Cerebellar nuclear complex (tissue), 1 donor: ENCODE data around the gene CDC42.
"Not testable (repeated sequence)": the region's sequence is repeated elsewhere in the genome, so short reads cannot be mapped to it uniquely, and the experiment has no call there.

Experiments
- DNase-seq, 2 experiments: peaks; one replicate each; lab custom pipeline; 2025; lab: John Stamatoyannopoulos, UW

Gene CDC42

DNA sequence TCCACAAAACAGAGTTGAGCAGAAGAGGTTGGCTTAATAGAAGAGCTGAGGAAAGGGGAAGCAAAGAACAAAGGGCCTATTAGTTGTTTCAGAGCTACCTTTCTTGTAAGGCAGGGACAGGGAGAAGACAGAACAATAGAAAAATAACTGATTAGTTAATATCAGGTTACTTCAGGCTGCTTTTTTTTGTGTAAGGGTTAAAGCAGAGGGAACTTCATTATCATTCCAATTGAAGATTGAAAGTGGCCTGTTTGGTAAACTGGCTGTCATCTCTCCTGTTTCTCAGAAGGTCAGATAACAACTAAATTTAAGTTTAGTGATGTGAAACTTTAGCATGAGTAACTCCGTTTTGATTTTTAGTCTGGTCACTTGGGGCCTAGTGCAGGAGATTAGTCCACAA lies 22.3 kb downstream of the CDC42 start:
- DNase-seq: no peak

DNA sequence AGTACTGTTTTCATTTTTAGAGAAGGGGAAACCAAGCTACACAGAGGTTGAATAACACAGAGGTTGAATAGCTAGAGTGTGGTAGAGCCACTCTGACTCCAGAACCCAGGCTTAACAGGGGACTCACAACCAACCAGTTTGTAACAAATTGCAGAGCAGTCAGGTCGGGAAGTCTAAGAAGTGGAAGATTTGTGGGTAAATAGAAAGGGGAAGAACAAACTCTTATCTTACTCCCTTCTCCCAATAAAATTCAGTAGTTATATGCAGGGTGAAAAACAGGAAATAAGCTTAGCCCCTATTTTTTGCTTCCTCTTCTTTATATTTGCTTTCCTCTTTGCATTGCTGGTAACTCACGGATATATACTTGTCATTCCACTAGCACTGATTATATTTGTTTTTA lies 23.2 kb downstream of the CDC42 start:
- no peak for DNase-seq

DNA sequence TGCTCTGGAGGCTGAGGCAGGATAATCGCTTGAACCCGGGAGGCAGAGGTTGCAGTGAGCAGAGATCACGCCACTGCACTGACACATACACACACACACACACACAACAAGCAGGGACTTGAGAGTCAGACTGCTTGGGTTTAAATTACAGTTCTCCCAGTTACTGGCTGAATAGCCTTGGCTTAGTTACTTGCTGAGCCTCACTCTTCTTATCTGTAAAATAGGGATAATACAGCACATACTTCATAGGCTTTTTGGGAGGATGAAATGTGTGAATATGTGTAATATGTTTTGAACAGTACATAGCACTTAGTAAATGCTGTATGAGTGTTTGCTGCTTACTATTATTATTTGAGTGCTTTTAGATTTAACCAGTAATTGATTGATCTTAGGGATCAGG lies 23.8 kb downstream of the CDC42 start:
- no peak for DNase-seq

DNA sequence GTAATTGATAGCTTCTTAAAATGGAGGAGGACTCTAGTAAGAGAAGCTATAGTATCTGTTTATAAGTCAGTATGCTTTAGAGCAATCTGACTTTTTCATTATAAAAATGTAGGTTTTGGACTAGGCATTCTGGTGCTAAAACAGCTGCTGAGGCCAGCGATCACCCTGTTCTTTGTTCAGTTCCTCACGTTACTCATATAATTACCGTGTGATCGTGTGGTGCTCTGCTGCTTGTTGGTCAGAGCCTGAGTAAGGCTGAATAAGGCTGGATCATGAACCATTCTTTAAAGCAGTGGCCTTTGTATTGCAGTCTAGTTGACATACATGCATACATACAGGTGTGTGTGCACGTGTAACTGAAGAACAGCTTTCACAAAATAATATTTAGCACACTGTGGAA lies 25.2 kb downstream of the CDC42 start:
- DNase-seq: no peak

DNA sequence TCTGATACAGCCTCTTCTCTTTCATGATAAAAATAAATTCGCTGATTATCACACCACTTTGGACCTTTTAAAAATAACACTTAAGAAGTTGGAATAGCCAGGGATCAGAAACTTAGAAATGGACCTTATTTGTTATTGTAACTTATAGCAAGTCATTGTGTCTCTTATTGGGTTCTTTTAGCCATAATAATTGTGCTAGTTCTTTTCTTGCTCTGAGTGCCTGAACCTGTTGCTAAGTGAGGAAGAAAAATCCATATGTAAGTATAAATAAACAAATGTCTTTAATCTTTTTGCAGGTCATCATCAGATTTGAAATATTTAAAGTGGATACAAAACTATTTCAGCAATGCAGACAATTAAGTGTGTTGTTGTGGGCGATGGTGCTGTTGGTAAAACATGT lies 25.6 kb downstream of the CDC42 start:
- no peak for DNase-seq

DNA sequence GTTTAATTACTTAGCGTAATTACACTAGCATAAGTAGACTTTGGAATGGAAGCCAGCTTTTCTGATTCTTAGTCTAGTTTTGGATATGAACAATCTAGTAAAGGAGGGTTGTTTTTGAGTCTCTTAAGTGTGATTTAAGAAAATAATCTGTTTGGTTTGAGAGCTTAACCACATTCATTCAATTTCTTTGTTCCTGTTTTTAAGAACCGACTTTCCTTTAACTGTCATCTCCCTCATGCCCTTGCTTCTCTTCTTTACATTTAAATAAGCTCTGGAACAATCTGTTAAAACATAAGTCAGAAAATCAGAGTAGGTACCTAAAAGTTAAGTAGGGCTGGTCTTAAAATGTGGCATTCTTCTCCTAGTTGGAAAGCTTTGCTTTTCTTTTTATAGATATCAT lies 27.7 kb downstream of the CDC42 start:
- no peak for DNase-seq

DNA sequence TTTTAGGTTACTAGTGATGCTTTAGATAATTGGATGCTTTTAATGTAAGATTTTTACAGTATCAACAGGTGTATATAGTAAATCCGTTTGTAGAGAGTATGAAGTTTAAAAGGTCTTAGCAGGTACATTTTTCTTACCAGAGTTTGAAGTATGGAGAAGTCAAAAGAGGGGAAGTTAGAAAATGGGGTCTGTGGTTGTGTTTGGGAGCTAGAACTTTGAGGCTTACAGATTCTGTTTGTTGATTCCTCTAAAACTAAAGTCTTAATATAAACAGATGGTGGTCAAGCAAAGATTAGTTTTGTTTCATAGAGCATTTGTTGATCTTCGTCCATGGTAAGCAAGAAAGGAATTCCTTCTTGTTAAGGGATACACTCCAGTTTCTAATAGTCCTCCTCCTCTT lies 35.8 kb downstream of the CDC42 start:
- DNase-seq: no peak

DNA sequence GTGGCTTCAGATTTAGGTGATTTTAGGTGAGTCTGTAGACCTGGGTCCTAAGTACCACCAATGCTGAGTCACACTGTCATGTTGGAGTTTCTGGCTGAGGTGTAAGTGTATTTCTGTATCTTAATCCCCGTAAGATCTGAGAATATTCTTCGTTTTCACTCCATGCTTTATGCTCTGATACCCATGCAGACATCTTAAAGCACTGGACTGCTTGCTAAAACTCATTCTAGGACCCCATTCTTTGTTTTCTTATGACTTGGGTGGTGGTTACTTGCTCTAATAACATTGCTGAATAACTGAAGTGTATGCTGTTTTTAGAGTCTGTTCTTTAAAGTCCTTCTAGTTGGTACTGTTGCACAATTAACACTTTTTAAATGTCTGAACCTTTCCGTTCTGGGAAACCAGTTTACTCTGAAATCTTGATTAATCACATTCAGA lies 36.6 kb downstream of the CDC42 start:
- DNase-seq: no peak

DNA sequence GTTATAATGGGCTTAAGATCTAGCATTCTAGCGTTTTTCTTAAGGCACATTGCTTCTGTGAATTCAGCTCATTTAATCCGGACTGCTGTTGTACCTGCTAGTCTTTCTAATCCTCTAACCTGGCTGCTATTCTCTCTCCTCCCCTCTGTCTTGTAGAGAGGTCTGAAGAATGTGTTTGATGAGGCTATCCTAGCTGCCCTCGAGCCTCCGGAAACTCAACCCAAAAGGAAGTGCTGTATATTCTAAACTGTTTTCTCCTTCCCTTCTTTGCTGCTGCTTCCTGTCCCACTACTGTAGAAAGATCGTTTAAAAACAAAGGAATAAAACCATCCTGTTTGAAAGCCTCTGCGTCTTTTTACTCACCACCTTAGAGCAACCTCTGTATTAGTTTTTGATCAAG lies 37.3 kb downstream of the CDC42 start:
- DNase-seq: no peak

DNA sequence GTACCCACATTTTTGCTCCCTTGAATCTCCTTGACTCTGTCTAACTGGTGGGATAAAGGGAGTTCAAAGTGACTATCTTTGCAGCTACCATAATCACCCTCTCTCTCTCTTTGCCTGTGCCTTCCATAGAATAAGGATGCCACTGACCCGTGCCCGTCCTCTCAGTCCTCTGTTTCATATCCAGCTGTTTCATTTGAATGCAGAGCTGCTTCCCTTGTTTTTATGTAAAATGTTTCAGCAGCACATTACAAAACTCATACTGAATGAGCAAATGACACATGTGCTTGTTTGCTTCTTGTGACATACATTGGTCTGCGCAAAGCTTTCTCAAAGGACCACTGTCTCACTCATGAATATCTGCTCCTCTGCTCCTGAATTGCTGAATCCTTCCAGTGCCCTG lies 38.4 kb downstream of the CDC42 start:
- no peak for DNase-seq

DNA sequence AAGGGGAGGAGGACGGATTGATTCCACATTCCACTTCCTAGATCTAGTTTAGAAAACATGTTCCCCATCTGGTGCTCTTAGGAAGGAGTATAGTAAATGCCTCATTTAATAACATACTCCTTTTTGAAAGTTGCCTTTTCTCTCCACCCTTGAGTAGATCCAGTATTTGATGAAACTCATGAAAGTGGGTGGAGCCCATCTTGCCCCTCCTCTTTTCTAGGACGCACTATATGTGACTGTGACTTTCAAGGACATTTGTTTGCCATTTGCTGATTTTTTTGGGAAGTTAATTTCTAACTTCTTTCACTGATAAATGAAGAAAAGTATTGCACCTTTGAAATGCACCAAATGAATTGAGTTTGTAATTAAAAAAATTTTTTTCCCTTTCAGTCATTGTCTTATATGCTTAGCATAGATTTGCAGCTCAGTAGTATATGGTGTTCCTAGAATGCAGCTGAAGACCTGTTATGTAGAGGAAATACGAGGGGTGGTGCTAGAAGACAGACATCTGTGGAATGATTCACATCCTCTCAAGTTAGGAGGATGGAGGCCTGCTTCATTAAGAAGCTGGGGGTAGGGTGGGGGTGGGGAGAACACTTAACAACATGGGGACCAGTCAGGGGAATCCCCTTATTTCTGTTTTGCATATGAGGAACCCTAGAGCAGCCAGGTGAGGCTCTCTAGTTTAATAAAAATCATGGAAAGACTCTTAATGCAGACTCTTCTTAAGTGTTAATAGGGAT lies 39.7 kb downstream of the CDC42 start:
- DNase-seq: not testable (repeated sequence)

DNA sequence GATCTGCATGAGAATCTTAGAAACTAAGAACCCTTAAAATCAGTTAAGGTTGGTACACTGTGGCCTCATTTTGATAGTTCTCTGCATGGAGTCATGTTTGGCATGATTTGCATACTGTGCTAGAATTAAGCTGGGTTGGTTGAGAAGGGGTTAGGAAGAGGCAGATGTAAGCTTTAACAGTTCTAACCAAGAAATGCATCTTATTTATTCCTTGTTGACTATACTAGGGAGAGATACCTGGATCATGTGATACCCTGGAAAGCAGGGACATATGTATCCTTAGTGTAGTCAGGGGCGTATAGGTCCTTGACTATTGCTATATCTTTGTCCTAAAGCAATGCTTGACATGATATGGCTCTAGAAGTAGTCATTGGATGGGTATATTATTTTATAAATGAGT lies 41.0 kb downstream of the CDC42 start:
- no peak for DNase-seq

DNA sequence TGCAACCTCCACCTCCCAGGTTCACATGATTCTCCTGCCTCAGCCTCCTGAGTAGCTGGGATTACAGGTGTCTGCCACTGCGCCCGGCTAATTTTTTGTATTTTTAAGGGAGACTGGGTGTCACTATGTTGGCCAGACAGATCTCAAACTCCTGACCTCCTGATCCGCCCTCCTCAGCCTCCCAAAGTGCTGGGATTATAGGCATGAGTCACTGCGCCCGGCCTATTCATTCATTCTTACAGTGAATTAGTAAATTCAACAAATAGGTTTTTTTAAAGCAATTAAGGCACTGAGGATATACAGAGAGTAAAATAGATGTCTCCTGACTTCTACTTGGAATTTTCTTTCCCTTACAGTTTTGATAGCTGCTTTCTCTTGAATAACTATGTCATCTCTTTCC lies 43.5 kb downstream of the CDC42 start:
- DNase-seq: no peak

DNA sequence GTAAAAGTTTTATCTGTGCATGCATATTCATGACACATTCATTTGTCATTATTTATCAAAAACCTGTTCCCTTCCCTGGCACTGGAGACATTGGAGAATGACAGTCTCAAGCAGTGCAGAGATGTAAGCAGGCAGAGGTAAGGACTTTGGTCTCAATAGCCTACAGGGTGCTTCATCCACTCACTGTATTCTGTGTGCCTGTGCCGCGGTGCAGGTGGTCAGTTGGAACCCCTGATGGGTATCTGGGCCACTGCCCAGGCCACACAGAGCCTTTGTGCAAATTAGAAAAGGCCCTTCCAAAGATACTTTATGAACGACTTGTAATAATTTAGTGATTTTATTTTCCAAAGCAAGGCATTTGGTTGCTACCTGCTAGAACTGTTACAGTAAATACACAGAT lies 44.0 kb downstream of the CDC42 start:
- DNase-seq: no peak

DNA sequence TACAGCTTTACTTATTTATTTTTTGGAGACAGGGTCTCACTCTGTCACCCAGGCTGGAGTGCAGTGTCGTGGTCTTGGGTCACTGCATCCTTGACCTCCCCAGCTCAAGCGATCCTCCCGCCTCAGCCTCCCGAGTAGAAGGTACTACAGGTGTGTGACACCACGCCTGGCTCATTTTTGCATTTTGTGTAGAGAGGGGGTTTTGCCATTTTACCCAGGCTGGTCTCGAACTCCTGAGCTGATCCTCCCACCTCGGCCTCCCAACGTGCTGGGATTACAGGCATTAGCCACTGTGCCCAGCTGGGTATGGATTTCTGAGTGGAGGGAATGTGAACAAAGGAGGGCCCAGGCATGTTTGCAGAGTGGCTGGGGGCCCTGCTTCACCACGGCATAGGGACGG lies 46.2 kb downstream of the CDC42 start:
- no peak for DNase-seq

DNA sequence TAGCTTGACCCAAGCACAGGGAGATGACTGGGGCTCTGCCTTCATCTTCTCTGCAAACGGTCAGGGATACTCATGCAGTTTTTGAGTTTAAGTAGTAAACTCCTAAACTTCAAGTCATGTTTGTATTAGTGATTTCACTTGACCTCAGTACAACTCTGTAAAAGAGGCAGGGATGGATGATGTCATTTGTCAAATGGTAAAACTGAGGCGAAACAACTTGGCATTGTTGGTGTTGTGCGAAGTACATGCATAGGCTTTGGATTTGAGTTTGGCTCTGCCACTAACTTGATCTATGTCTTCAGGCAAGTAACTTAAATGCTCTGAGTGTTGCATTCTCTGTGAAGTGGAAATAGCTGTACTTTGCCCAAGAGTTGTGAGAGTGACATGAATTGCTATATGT lies 47.7 kb downstream of the CDC42 start:
- no peak for DNase-seq

DNA sequence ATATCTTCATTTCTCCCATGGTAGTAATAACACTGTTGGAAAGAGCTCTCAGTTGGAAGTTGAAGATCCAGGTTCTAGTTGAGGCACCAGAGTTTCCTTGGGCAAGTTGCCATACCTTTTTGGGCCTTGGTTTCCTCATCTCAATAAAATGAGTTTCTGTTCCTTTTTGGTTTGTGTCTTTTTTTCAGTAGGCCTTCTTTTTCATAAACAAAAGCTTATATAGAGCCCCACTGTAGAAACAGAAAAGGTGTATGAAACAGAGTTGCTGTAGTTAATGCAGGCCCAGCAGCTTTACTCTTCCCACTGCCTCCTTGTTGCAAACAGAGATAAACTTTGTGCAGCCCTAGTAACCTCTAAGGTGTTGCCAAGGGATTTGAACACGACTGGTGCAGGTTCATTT lies 48.7 kb downstream of the CDC42 start:
- no peak for DNase-seq

DNA sequence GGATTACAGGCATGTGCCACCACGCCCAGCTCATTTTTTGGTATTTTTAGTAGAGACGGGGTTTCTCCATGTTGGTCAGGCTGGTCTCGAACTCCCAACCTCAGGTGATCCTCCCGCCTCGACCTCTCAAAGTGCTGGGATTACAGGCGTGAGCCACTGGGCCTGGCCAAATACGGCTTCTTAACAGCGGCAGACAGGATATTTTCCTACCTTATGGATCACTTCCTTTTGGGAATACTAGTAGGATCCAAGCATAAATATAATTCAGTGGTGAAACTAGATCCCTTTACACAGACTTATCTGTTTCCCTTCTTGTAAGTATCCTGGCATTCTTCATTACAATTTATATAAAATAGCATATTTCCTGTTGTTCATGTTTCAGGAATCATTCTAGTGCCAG lies 49.5 kb downstream of the CDC42 start:
- no peak for DNase-seq

DNA sequence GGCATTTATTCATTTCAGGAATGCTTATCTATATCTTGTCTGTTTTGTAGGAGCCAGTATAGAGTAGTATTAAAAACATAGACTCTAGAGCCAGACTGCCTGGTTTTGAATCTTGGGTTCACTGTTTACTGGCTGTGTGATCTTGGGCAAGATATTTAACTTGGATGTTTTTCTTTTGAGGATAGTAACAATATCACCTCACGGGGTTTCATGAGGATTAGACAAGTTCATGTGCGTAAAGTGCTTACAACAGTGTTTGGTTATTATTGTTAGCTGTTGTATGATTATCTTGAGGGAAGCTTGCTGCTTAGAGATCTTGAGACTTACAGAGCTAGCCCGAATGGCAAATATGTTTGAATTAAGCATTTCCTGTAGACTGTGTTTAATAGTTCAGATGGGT lies 50.2 kb downstream of the CDC42 start:
- no peak for DNase-seq

DNA sequence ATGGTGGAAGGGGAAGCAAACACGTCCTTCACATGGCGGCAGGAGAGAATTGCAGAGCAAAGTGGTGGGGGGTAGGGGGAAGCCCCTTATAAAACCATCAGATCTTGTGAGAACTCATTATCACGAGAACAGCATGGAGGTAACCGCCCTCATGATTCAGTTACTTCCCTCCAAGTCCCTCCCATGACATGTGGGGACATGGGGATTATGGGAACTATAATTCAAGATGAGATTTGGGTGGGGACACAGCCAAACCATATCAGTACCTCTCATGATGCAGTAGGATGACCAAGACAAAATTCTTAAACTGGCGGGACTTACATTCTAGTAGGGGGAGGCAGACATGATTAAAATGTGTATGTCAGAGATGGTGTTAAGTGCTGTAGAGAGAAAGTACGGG lies 51.6 kb downstream of the CDC42 start:
- DNase-seq: no peak

DNA sequence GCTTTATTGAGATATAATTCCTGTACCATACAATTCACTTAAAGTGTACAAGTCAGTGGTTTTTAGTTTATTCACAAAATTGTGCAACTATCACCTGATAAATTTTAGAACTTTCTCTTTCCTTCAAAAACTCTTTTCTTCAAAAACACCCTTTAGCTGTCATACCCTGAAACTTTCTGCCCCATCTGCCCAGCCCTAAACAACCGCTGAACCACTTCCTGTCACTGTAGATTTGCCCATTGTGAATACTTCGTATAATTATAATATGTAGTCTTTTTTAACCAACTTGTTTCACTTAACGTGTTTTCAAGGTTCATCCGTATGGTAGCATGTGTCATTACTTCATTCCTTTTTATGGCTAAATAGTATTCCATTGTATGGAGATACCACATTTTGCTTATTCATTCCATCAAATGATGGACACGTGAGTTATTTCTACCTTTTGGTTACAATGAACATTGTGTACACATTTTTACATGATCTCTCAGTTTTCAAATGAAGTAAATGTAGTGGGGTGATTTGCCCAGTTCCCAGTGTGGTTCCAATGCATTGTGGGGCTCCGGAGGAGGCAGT lies 52.4 kb downstream of the CDC42 start:
- no peak for DNase-seq

DNA sequence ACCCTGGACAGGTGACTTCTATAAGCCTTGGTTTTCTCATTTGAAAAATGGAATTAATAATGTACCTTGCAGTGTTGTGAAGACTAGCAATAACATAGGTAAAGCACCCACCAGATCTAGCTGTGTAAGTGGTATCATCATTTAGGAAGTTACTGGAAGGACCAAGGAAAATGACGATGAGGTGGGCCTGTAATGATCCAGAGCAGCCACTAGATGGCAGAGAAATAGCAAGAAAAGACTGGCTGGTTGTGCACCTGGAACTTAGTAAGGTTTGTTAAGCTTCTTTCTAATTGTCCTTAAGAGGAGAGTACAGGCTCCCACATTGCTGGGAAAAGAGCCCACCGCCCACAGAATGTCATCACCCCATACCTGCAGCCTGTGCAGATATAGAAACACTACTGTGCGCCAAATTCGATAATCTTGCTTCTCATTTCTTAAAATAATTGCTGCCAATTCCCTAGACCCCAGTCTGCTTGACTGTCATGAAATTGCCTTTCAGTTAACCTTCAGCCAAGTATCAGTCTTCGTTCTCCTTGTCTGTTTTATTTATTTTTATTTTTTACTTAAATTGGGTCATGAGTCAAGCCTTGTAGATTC lies 53.2 kb downstream of the CDC42 start:
- peak in 1 of 2 experiments; percentile 7 for DNase-seq

DNA sequence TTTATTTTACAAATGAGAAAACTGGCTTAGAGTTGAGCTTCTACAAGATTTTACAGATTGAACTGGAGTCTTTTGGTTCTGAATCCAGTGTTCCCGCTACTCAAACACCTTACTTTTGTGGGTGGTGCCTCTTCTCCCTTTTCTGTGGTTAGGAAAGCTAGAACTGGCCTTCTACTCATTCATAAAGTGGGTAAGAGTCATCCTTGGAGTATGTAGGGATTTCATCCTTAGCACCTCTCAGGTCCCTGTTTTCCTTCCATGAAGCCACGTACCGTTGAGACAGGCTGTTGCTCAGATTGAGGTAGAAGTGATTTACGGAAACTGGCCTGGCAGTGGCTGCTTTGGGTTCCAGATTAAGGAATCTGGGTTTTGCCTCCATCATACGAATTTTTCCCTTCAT lies 54.6 kb downstream of the CDC42 start:
- no peak for DNase-seq
